SU-DHL-6 (cell line): ENCODE results near the gene LUM.

ENCODE experiments used
- H2AFZ ChIP-seq: fragments of 200-600 bp; sonication (generic); 2 replicates; pipeline ENCODE4 v1.6.1; 2014; ENCODE audit warnings: low read depth, mild to moderate bottlenecking, moderate library complexity, mixed read lengths, antibody characterized with exemption, low read length; ENCODE audit not compliant: severe bottlenecking
- H3F3A ChIP-seq: fragments of 200-600 bp; shearing (Covaris generic); 2 replicates; pipeline ENCODE4 v1.6.0; 2016; ENCODE audit warnings: antibody characterized with exemption, mild to moderate bottlenecking; ENCODE audit not compliant: insufficient read depth
- H3K27ac ChIP-seq: fragments of 200-600 bp; sonication (generic); 2 replicates; pipeline ENCODE4 v1.5.1; 2016; ENCODE audit warnings: low read depth, mild to moderate bottlenecking, low read length, moderate library complexity, mixed read lengths
- H3K27me3 ChIP-seq: fragments of 200-600 bp; sonication (generic), shearing (Covaris generic); 2 replicates; pipeline ENCODE4 v1.6.0; 2014; ENCODE audit warnings: mild to moderate bottlenecking, low read length
- H3K36me3 ChIP-seq: fragments of 200-600 bp; sonication (generic); 2 replicates; pipeline ENCODE4 v1.6.1; 2014; ENCODE audit warnings: mild to moderate bottlenecking, low read length, mixed read lengths
- H3K4me2 ChIP-seq: fragments of 300-600, 200-600 bp; shearing (Covaris generic), sonication (generic); 2 replicates; pipeline ENCODE4 v1.6.0; 2014; ENCODE audit warnings: low read length, low read depth, mild to moderate bottlenecking; ENCODE audit not compliant: poor library complexity, severe bottlenecking
- H3K4me3 ChIP-seq: fragments of 200-600 bp; sonication (generic); 2 replicates; pipeline ENCODE4 v1.5.1; 2014; ENCODE audit warnings: antibody characterized with exemption, low read length, mild to moderate bottlenecking, mixed read lengths; ENCODE audit not compliant: insufficient read depth, poor library complexity, severe bottlenecking
- H3K79me2 ChIP-seq: fragments of 200-600 bp; sonication (generic); 2 replicates; pipeline ENCODE4 v1.6.1; 2014; ENCODE audit warnings: mild to moderate bottlenecking, low read length, moderate library complexity; ENCODE audit not compliant: insufficient read depth
- H3K9ac ChIP-seq: fragments of 200-600 bp; sonication (generic); 2 replicates; pipeline ENCODE4 v1.7.0; 2014; ENCODE audit warnings: mild to moderate bottlenecking, low read length
- H3K9me2 ChIP-seq: fragments of 200-600 bp; sonication (generic); replicated peaks from 2 replicates; pipeline ENCODE4 v1.6.1; 2014; ENCODE audit warnings: low read length; ENCODE audit not compliant: insufficient read depth
- H3K9me3 ChIP-seq: fragments of 200-600 bp; sonication (generic); 2 replicates; pipeline ENCODE4 v1.6.1; 2014; ENCODE audit warnings: low read length, mixed read lengths; ENCODE audit not compliant: insufficient read depth
- H4K20me1 ChIP-seq: fragments of 200-600 bp; sonication (generic); 2 replicates; pipeline ENCODE4 v1.6.1; 2014; ENCODE audit warnings: low read depth, mild to moderate bottlenecking, antibody characterized with exemption, low read length, moderate library complexity, mixed read lengths
- EZH2phosphoT487 ChIP-seq: fragments of 200-600 bp; sonication (generic), shearing (Covaris generic); conservative IDR thresholded peaks from 2 replicates; pipeline ENCODE4 v1.6.1; 2018; ENCODE audit warnings: mild to moderate bottlenecking, antibody characterized with exemption, low read length, moderate library complexity, mixed read lengths
- TF ChIP-seq, protein P1 (sequence below): fragments of 200-600 bp; sonication (generic); IDR thresholded peaks from one replicate; pipeline ENCODE4 v1.5.1; 2017; ENCODE audit warnings: antibody characterized with exemption, mild to moderate bottlenecking, low read length, moderate library complexity; ENCODE audit not compliant: insufficient read depth, poor library complexity, severe bottlenecking

LUM gene

DNA sequence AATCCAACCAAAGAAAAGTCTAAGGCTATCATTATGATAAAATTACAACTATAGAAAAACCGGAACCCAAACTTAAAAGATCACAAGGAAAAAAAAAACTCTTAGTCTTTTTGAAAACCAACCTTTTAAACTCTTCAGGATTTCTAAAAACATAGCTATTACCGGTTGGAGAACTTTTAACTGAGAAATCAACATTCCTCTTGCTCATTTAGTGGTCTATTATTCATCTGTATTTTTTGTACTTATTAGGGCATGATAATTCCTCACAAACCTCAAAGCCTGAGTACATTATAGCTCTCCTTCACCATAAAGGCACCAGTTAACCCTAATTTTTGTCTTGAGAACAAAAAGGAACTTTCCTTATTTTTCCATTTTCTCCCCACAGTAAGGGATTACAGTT lies 10.4 kb downstream of the LUM start:
- TF ChIP-seq EZH2phosphoT487: no peak
- TF ChIP-seq, protein P1, sequence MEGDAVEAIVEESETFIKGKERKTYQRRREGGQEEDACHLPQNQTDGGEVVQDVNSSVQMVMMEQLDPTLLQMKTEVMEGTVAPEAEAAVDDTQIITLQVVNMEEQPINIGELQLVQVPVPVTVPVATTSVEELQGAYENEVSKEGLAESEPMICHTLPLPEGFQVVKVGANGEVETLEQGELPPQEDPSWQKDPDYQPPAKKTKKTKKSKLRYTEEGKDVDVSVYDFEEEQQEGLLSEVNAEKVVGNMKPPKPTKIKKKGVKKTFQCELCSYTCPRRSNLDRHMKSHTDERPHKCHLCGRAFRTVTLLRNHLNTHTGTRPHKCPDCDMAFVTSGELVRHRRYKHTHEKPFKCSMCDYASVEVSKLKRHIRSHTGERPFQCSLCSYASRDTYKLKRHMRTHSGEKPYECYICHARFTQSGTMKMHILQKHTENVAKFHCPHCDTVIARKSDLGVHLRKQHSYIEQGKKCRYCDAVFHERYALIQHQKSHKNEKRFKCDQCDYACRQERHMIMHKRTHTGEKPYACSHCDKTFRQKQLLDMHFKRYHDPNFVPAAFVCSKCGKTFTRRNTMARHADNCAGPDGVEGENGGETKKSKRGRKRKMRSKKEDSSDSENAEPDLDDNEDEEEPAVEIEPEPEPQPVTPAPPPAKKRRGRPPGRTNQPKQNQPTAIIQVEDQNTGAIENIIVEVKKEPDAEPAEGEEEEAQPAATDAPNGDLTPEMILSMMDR: no peak
- Histone ChIP-seq H2AFZ (no peak overlapping the region), H3K36me3 (no peaks in the 10 kb centered on the region), H3K9me2 (no peaks in the 10 kb centered on the region), H3K9me3 (no peaks in the 10 kb centered on the region), H3F3A (no peaks in the 10 kb centered on the region), H3K4me3 (no peak overlapping the region), H3K4me2 (no peak overlapping the region), H3K27ac (no peak overlapping the region), H3K27me3 (no peaks in the 10 kb centered on the region), H4K20me1 (no peaks in the 10 kb centered on the region), H3K79me2 (no peaks in the 10 kb centered on the region), H3K9ac (no peak overlapping the region)

DNA sequence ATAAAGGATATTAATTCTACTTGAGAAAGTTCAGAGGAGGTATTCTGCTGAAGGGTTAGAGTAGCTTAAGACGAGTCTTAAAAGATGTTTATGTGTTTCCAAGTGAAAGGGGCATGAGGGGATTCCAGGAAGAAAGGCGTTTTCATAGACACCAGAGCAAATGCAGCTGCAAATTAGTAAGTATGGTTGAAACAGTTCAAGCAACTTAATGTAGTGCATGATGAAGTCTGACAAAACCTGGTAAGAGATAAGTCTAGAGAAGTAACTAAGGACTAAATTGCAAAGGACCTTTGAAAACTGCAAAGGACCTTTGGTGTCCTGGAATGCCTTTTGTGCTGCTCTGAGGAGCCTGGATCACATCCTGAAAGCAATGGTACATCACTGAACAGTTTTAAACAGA lies 11.5 kb downstream of the LUM start:
- no peaks in the 10 kb centered on the region for H3K27me3 ChIP-seq
- H2AFZ ChIP-seq: no peak overlapping the region
- no peaks in the 10 kb centered on the region for H3K79me2 ChIP-seq
- H3K9ac ChIP-seq: no peak overlapping the region
- no peaks in the 10 kb centered on the region for H4K20me1 ChIP-seq
- no peak overlapping the region for H3K27ac ChIP-seq
- TF ChIP-seq EZH2phosphoT487: no peak
- TF ChIP-seq, protein P1: no peak
- H3K4me2 ChIP-seq: no peak overlapping the region
- no peaks in the 10 kb centered on the region for H3K9me2 ChIP-seq
- H3F3A ChIP-seq: no peaks in the 10 kb centered on the region
- H3K36me3 ChIP-seq: no peaks in the 10 kb centered on the region
- H3K9me3 ChIP-seq: no peaks in the 10 kb centered on the region
- no peak overlapping the region for H3K4me3 ChIP-seq

DNA sequence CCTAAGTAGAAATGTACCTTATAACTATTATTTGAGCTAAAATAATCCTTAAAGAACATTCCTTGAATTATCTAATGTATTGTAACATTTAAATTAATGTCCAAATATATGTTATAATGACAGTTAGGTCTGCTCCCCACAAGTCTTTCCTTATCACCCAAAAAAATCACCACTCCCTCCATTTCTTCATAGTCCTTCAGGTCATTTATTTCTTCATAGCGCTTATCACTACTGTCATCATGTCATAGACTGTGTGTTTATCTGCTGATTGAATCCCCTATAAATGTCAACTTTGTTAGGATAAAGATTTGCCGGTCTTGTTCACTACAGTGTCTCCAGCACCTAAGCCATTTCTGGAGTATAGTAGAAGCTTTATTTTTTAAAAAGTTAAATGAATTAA lies 12.0 kb downstream of the LUM start:
- H2AFZ ChIP-seq: no peak overlapping the region
- no peak overlapping the region for H3K4me2 ChIP-seq
- TF ChIP-seq EZH2phosphoT487: no peak
- TF ChIP-seq, protein P1: no peak
- H3K27me3 ChIP-seq: no peaks in the 10 kb centered on the region
- H3K9me2 ChIP-seq: no peaks in the 10 kb centered on the region
- H3F3A ChIP-seq: no peaks in the 10 kb centered on the region
- H4K20me1 ChIP-seq: no peaks in the 10 kb centered on the region
- H3K36me3 ChIP-seq: no peaks in the 10 kb centered on the region
- H3K9me3 ChIP-seq: no peaks in the 10 kb centered on the region
- no peak overlapping the region for H3K9ac ChIP-seq
- no peak overlapping the region for H3K27ac ChIP-seq
- H3K79me2 ChIP-seq: no peaks in the 10 kb centered on the region
- no peak overlapping the region for H3K4me3 ChIP-seq

DNA sequence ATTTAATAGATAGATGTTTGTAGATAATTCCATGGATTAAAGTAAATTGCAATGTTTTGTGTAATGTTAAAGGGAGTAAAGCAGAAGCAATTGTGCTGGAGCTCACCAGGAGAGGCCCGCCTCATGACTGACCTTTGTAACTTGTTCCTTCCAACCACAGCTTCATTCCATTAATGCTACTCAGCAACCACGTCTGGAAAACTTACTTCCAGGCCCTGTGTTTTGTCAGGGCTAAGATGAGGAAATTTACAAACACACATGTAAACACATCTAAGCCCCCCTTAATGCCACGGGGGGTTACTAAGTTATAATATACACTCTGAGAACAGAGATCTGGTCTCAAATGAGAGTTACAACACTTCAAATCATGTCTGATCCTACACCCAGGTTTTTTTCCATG lies 12.4 kb downstream of the LUM start:
- Histone ChIP-seq H3F3A (no peaks in the 10 kb centered on the region), H3K4me3 (no peak overlapping the region), H3K9ac (no peak overlapping the region), H3K9me2 (no peaks in the 10 kb centered on the region), H2AFZ (no peak overlapping the region), H3K27ac (no peak overlapping the region), H3K9me3 (no peaks in the 10 kb centered on the region), H4K20me1 (no peaks in the 10 kb centered on the region), H3K79me2 (no peaks in the 10 kb centered on the region), H3K36me3 (no peaks in the 10 kb centered on the region), H3K4me2 (no peak overlapping the region), H3K27me3 (no peaks in the 10 kb centered on the region)
- no peak for TF ChIP-seq EZH2phosphoT487
- TF ChIP-seq, protein P1: no peak
